ENCODE data around the gene JHY. TPM values are rescaled to one million over a fixed set of nuclear protein-coding genes. Genes with fewer than 3 reads are reported as not detected.

JHY gene
- total RNA-seq, 1 experiment from 2014 or later = 0.79 TPM

DNA sequence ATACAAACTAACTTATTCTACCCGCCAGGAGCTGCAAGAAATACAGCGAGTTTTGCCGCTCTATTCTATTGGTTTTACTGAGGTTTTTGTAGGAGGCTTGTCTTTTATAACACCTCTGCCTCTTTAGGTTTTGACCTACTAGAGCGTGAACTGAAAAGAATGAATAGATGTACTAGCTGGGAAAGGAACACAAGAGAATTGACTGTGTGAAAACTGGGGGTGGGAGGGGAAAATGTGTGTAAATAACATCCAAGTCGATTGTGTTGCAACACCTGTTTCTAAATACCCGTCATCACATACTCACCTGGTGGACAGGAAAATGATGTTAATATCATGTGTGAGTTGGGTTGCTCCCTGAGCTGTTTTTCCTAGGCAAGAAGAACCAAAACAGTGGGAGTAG is 12.9 kb upstream of the JHY start:
- DNase-seq = no peak

More for the DNA sequence above, 12.9 kb upstream of the JHY start:
- Histone ChIP-seq H4K20me1 (ENCODE audit: control insufficient read depth, insufficient read depth, insufficient read length) (no peaks in the 10 kb centered on the region), H3K27ac (ENCODE audit: insufficient read length, low read depth, low read length) (no peak overlapping the region), H2AK5ac (ENCODE audit: insufficient read length, low read length) (no peak overlapping the region), H3K79me2 (ENCODE audit: insufficient read depth, low read length) (no peaks in the 10 kb centered on the region), H3K14ac (ENCODE audit: insufficient read depth, low read length) (no peak overlapping the region), H4K5ac (ENCODE audit: insufficient read length, low read depth, low read length) (no peak overlapping the region), H3K56ac (ENCODE audit: insufficient read length, low read depth, low read length) (no peak overlapping the region), H3K4ac (ENCODE audit: low read depth, low read length) (no peak overlapping the region), H2BK120ac (ENCODE audit: low read depth, low read length, poor library complexity, severe bottlenecking) (no peak overlapping the region), H2BK15ac (ENCODE audit: low read depth, low read length) (no peak overlapping the region), H2AFZ (ENCODE audit: low read length) (no peak overlapping the region), H2BK5ac (ENCODE audit: insufficient read length, low read length) (no peak overlapping the region), H2BK20ac (ENCODE audit: low read depth, low read length, poor library complexity, severe bottlenecking) (no peak overlapping the region), H3K27me3 (ENCODE audit: insufficient read depth, low read length) (no peaks in the 10 kb centered on the region), H4K8ac (replicated peaks; ENCODE audit: insufficient read length, low read depth, low read length) (no peak overlapping the region), H3K4me1 (ENCODE audit: insufficient read depth, low read length) (no peaks in the 10 kb centered on the region), H3K23ac (ENCODE audit: insufficient read length, low read depth, low read length) (no peak overlapping the region), H3K23me2 (ENCODE audit: insufficient read length, low read depth, low read length, poor library complexity, severe bottlenecking) (no peaks in the 10 kb centered on the region), H3K9ac (ENCODE audit: extremely low read depth, insufficient read length, low read length) (no peak overlapping the region), H2BK12ac (ENCODE audit: insufficient read length, low read depth, low read length) (no peak overlapping the region), H4K91ac (ENCODE audit: insufficient read length, low read depth, low read length) (no peak overlapping the region), H3K18ac (ENCODE audit: insufficient read length, low read depth, low read length) (no peak overlapping the region), H3K9me3 (ENCODE audit: control insufficient read depth, low read depth, low read length) (no peaks in the 10 kb centered on the region), H3K4me2 (ENCODE audit: insufficient read depth, insufficient read length, low read length) (no peak overlapping the region), H3T11ph (ENCODE audit: low read length) (no peak overlapping the region), H3K79me1 (ENCODE audit: insufficient read depth, low read depth, low read length, poor library complexity, severe bottlenecking) (no peaks in the 10 kb centered on the region)
- H3K27me3 Mint-ChIP-seq (ENCODE audit: low read depth) = no peaks in the 10 kb centered on the region
- TF ChIP-seq, protein P1, sequence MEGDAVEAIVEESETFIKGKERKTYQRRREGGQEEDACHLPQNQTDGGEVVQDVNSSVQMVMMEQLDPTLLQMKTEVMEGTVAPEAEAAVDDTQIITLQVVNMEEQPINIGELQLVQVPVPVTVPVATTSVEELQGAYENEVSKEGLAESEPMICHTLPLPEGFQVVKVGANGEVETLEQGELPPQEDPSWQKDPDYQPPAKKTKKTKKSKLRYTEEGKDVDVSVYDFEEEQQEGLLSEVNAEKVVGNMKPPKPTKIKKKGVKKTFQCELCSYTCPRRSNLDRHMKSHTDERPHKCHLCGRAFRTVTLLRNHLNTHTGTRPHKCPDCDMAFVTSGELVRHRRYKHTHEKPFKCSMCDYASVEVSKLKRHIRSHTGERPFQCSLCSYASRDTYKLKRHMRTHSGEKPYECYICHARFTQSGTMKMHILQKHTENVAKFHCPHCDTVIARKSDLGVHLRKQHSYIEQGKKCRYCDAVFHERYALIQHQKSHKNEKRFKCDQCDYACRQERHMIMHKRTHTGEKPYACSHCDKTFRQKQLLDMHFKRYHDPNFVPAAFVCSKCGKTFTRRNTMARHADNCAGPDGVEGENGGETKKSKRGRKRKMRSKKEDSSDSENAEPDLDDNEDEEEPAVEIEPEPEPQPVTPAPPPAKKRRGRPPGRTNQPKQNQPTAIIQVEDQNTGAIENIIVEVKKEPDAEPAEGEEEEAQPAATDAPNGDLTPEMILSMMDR (conservative IDR thresholded peaks at IDR 0.05) = no peak
- peaks cover 0 to 4% of the 10 kb centered on the region in 2 experiments; a peak in 2 of 4 replicates for H3K4me1 Mint-ChIP-seq
- no peaks in the 10 kb centered on the region for H3K9me3 Mint-ChIP-seq
- H3K4me3 Mint-ChIP-seq = no peak overlapping the region
- no peak overlapping the region for H3K27ac Mint-ChIP-seq
- no CpG with 5 or more reads among the region's 6 CpGs for WGBS (ENCODE audit: extremely low coverage, insufficient read length, low lambda C conversion rate)
- H3K36me3 Mint-ChIP-seq (ENCODE audit: insufficient read depth in 1 of 3, low read depth in 3 of 3) = no peaks in the 10 kb centered on the region
